Right lobe of liver (tissue), 4 donors: ENCODE results near the gene STAG2.

Source experiments
- CTCF ChIP-seq, 4 donors: fragments of 200-600 bp in 3 of 4; fragments of 450-650 bp in 1 of 4; IDR thresholded peaks; one replicate each; pipeline versions ENCODE4 v1.5.1 to v1.8.0; 2016 to 2022; ENCODE audit warnings: antibody characterized with exemption in 4 of 4, mild to moderate bottlenecking in 2 of 4
- POLR2A ChIP-seq: fragments of 450-650 bp; IDR thresholded peaks from one replicate; pipeline ENCODE4 v1.6.1; 2017; ENCODE audit warnings: antibody characterized with exemption, mild to moderate bottlenecking
- donor health status: DM: no; HTN: no; CAD: no.
- donor health status: DM: no; HTN: no; CAD: no.
- donor health status: DM: no; HTN: yes; CAD: no.

DNA sequence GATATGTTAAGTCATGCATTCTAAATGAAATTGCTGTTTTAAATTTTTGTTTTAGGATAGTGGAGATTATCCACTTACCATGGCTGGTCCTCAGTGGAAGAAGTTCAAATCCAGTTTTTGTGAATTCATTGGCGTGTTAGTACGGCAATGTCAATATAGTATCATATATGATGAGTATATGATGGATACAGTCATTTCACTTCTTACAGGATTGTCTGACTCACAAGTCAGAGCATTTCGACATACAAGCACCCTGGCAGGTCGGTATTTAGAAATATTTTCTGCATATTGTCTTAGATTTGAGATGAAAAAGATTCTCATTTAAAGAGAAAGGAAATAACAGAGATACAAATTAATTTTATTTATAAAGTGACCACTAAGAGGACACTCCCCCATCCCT is 83.6 kb downstream of the STAG2 start:
- TF ChIP-seq CTCF (IDR thresholded peaks at IDR 0.05) (no peak), POLR2A (no peak)
